Right atrium auricular region (tissue), 2 donors: ENCODE results near the gene CLDN3. TPM values are rescaled to one million over a fixed set of nuclear protein-coding genes. Genes with fewer than 3 reads are reported as not detected.

Source experiments
- DNase-seq: peaks from one replicate; pipeline ENCODE4 v3.0.0-alpha.2; 2019; ENCODE audit warnings: low spot score
- H3K27ac ChIP-seq, 2 donors: fragments of 200-600 bp; sonication (generic); 1 replicate in 1 of 2; 2 replicates in 1 of 2; pipeline ENCODE4 v1.5.1; 2016 to 2019
- H3K27me3 ChIP-seq, 2 donors: fragments of 200-600 bp; sonication (generic); one replicate each; pipeline versions ENCODE4 v1.5.1 to v1.6.0; 2017 to 2019
- H3K36me3 ChIP-seq: fragments of 200-600 bp; sonication (generic); one replicate; pipeline ENCODE4 v1.5.1; 2016
- H3K4me1 ChIP-seq, 2 donors: fragments of 200-600 bp; sonication (generic); one replicate each; pipeline versions ENCODE4 v1.5.1 to v1.6.0; 2017 to 2019
- H3K4me3 ChIP-seq, 2 donors: fragments of 200-600 bp; sonication (generic); 1 replicate in 1 of 2; 2 replicates in 1 of 2; pipeline ENCODE4 v1.5.1; 2017 to 2019; ENCODE audit warnings: mild to moderate bottlenecking in 1 of 2, moderate library complexity in 1 of 2
- H3K9me3 ChIP-seq, 2 donors: fragments of 200-600 bp; sonication (generic); one replicate each; pipeline ENCODE4 v1.5.1; 2019
- CTCF ChIP-seq, 2 donors: fragments of 200-600 bp; sonication (generic); IDR thresholded peaks; one replicate each; pipeline ENCODE4 v1.5.1; 2019; ENCODE audit warnings: antibody characterized with exemption in 2 of 2
- total RNA-seq, 2 donors: library from RNA; depleted of rRNA; stranded (reverse); fragments of >200 nt; gene quantifications; one replicate each; pipeline ENCODE4 v1.1.0, GENCODE V29; 2016

Gene CLDN3
- not detected for total RNA-seq

- Histone ChIP-seq H3K27me3 (peaks cover 0 to 11% of the 10 kb centered on the region in 2 donors), H3K4me1 (peaks cover 0 to 19% of the 10 kb centered on the region in 2 donors), H3K27ac (no peak within 1 kb of the TSS), H3K4me3 (peak within 1 kb of the TSS in 1 of 2 donors; percentile 25), H3K9me3 (no peaks in the 10 kb centered on the region), H3K36me3 (no peaks in the 10 kb centered on the region)
- TF ChIP-seq CTCF (IDR thresholded peaks at IDR 0.05) = no peak
- DNase-seq = no peak
Measured at GRCh38 chr7:73770002-73770859, at the start of gene CLDN3. Gene CLDN3, minus strand, starts transcription at chr7:73770270. Its CDS starts 221 bp downstream, at chr7:73770049.

GRCh38 chr7:73817121-73817520, 47.1 kb upstream of the CLDN3 start:
- no peak for TF ChIP-seq CTCF (IDR thresholded peaks at IDR 0.05)
- no peak for DNase-seq
- H3K9me3 ChIP-seq = peaks cover 0 to 5% of the 10 kb centered on the region in 2 donors
- no peak overlapping the region for H3K27ac ChIP-seq
- H3K4me1 ChIP-seq = no peaks in the 10 kb centered on the region
- H3K4me3 ChIP-seq = no peak overlapping the region
- no peaks in the 10 kb centered on the region for H3K36me3 ChIP-seq
- no peaks in the 10 kb centered on the region for H3K27me3 ChIP-seq

GRCh38 chr7:73815436-73815835, 45.4 kb upstream of the CLDN3 start:
- H3K4me3 ChIP-seq = no peak overlapping the region
- H3K9me3 ChIP-seq = peaks cover 0 to 5% of the 10 kb centered on the region in 2 donors
- H3K4me1 ChIP-seq = no peaks in the 10 kb centered on the region
- no peak for TF ChIP-seq CTCF (IDR thresholded peaks at IDR 0.05)
- no peak overlapping the region for H3K27ac ChIP-seq
- DNase-seq = no peak
- H3K27me3 ChIP-seq = no peaks in the 10 kb centered on the region
- H3K36me3 ChIP-seq = no peaks in the 10 kb centered on the region

GRCh38 chr7:73812996-73813395, 42.9 kb upstream of the CLDN3 start:
- no peaks in the 10 kb centered on the region for H3K36me3 ChIP-seq
- no peak overlapping the region for H3K4me3 ChIP-seq
- no peak for TF ChIP-seq CTCF (IDR thresholded peaks at IDR 0.05)
- no peak overlapping the region for H3K27ac ChIP-seq
- H3K4me1 ChIP-seq = no peaks in the 10 kb centered on the region
- no peak for DNase-seq
- peaks cover 0 to 5% of the 10 kb centered on the region in 2 donors for H3K9me3 ChIP-seq
- H3K27me3 ChIP-seq = no peaks in the 10 kb centered on the region

GRCh38 chr7:73811760-73812168, 41.7 kb upstream of the CLDN3 start:
- Histone ChIP-seq H3K9me3 (peaks cover 0 to 5% of the 10 kb centered on the region in 2 donors), H3K27me3 (no peaks in the 10 kb centered on the region), H3K36me3 (no peaks in the 10 kb centered on the region), H3K4me3 (no peak overlapping the region), H3K27ac (no peak overlapping the region), H3K4me1 (no peaks in the 10 kb centered on the region)
- peak; percentile 68 to 81 for TF ChIP-seq CTCF (IDR thresholded peaks at IDR 0.05)
- DNase-seq = peak; percentile 72
